GM21360 (cell line): ENCODE data around the gene MTMR11.
"Not testable (repeated sequence)": the region's sequence is repeated elsewhere in the genome, so short reads cannot be mapped to it uniquely, and the experiment has no call there.

Experiments used
- ATAC-seq: cut with Tn5 transposase; IDR thresholded peaks from one replicate; pipeline ENCODE4 v1.9.1; 2021; ENCODE audit warnings: mild to moderate bottlenecking, moderate library complexity; ENCODE audit not compliant: unreplicated experiment

The MTMR11 gene

GRCh38 chr1:149903836-149904491, 32.7 kb downstream of the MTMR11 start:
- no peak for ATAC-seq

GRCh38 chr1:149899460-149900284, 37.0 kb downstream of the MTMR11 start, which contains the start of gene BOLA1:
TSS of gene BOLA1 (plus strand) at chr1:149899568. CDS start at chr1:149900060, 492 bp downstream.
- ATAC-seq, result peak; percentile 89

GRCh38 chr1:149896575-149896974, 40.1 kb downstream of the MTMR11 start:
- no peak for ATAC-seq

DNA sequence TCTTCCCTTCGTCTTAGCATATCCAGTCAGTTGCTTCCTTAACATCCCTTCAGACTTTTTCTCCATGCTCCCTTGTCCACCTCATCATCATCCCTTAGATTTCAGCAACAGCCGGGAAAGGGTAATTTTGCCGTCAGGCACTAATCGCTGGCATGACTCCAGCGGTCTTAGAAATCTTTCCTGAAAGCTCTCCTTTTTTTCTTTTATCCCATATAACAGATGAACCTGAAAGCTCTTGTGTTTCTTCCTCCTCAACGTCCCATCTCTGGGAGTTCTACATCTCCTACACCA, 47.7 kb downstream of the MTMR11 start:
- ATAC-seq, result no peak

- peak; percentile 24 for ATAC-seq
These were observed 48.3 kb downstream of the MTMR11 start for GRCh38 chr1:149888247-149888998.

- peak; percentile 38 for ATAC-seq
These were observed 49.0 kb downstream of the MTMR11 start for GRCh38 chr1:149887456-149888246.

- ATAC-seq, result not testable (repeated sequence)
These were observed 49.6 kb downstream of the MTMR11 start for GRCh38 chr1:149887196-149887455.

- ATAC-seq, result peak; percentile 56
These were observed 50.1 kb downstream of the MTMR11 start for GRCh38 chr1:149886396-149887195.

GRCh38 chr1:149886121-149886395, 50.6 kb downstream of the MTMR11 start:
- ATAC-seq, result not testable (repeated sequence)

DNA sequence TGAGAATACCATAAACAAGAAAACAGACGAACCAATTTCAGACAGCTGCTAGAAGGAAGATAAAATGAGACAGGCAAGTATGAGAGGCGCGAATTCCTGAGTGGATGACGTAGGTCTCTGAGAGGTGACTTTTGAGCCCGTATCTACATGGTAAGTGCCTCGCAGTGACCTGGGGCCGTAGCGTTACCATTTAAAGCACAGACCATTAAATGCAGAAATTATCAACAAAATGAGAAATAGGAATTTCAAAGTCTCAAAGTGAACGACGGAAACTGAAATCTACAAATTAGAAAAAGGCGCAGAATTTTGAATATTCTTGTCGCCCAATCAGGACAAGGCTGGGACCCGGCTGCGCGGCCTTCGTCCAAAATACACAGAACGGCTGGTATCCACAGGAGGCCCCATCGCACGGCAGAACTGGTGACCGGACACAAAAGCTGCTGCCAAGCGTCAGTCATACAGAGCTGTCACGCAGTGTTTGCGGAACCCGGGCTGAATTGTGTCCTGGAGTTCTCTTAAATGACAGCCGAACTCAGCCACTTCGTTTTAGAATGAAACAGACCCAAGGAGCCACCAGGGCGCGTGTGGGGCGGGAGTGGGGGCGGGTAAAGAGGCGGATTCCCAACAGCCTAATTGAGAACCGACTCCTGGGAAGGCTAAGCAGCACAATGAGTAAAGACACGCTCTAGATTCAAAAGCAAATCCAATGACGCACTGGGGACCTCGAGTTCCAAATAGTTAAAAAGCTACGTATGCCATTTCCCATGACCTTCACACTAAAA, 51.1 kb downstream of the MTMR11 start:
- ATAC-seq, result no peak

DNA sequence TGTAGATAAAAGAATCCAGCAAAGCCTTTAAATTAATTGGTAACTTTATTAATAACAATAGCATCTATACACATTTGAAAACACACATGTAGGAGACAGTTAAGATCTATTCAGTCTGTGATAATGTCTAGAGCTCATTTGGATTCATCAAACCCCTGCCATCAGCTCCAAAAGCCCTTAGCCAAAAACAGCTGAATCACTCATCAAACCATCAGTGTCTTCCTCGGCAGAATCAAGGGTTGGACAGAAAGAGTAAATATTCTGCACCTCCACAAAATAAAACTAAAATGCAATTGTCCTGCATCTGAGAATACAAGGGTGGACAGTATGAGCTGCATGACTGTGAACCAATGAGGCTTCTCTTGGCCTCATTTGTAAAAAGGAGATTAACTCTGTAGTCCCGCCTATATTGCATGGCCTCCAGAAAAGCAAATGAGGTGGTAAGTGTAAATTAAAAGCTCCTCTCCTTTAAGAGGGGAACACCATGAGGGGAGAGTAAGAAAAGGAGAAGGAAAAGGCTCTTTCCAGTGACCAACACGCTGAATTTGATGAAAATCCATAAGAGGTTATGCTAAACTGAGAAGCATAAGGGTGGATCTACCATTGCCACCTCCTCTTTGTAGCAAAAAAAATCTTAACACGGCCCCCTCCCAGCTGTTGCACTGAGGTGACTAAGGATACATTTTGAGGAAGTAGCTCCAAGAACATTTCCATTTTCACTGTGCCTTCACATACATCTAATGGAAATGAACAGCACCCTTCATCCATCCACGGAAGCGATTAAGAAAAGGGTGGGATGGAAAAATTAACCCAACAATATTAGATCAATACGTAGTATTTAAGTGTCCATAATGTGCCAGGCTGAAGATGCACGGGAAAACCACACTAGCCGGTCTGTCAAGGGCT, 52.0 kb downstream of the MTMR11 start:
- ATAC-seq, result no peak

DNA sequence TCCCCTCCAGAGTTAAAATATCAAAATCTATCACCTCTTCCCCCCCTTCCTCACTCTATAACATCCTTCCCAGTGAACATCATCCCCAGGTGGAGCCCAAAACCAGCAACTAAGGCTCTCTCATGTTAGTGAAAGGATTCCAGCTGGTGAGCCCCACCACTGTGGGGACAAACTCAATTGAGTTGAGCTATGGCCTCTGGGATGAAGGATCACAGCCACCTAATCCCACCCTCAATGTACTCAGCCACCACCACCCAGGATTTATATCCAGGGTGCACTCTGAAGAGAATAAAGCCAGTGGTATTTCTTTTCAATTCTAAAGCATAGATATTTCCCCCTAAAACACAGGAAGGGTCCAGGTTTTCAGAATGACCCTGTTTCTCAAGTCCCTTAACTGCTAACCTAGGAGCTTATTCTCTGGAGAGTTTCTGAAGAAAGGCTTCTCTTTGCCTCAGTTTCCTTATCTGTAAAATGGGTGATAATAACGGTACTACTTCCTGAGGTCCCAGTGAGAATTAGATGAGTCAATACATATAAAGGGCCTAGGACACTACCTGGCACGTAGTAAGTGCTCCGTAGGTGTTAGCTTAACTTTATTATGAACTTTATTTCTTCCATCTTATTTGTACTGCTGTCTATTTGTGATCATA, 53.0 kb downstream of the MTMR11 start:
- ATAC-seq, result no peak

DNA sequence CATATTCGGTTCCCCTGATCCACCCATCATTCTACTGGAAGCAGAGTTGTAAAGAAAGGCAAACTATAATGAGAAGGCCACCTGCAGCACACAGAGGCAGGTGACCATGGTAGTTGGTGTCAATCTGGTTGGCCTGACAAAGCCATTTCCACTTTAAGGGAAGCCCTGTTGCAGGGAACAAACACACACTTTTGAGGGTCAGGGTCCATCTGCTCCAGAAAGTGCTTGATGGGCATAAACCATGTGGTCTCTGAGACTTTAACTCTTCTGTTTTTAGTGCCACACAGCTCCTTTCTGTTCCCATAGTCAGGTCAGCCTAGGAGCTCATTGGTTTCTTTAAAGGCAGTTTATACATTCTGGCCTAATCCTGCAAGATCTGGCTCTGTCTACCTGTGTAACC, 54.8 kb downstream of the MTMR11 start:
- ATAC-seq, result no peak

GRCh38 chr1:149879556-149879955, 57.1 kb downstream of the MTMR11 start:
- ATAC-seq, result no peak
